Glutamatergic neuron (in vitro differentiated cells): Measurements from ENCODE around the gene AMBRA1. TPM values are rescaled to one million over a fixed set of nuclear protein-coding genes. Genes with fewer than 3 reads are reported as not detected.

ENCODE experiments used
- DNase-seq: peaks from one replicate; pipeline ENCODE4 v3.0.0; 2022
- H3K27ac Mint-ChIP-seq: one replicate; pipeline ENCODE4 v1.8.0; 2020; ENCODE audit warnings: mild to moderate bottlenecking, mixed read lengths, inconsistent platforms; ENCODE audit not compliant: unreplicated experiment
- H3K27me3 Mint-ChIP-seq: one replicate; pipeline ENCODE4 v1.8.0; 2020; ENCODE audit warnings: mild to moderate bottlenecking, moderate library complexity, mixed read lengths, inconsistent platforms; ENCODE audit not compliant: unreplicated experiment
- H3K36me3 Mint-ChIP-seq: one replicate; pipeline ENCODE4 v1.8.0; 2020; ENCODE audit warnings: mild to moderate bottlenecking, mixed read lengths, inconsistent platforms; ENCODE audit not compliant: unreplicated experiment
- H3K4me1 Mint-ChIP-seq: one replicate; pipeline ENCODE4 v1.8.0; 2020; ENCODE audit warnings: mild to moderate bottlenecking, low read depth, mixed read lengths, inconsistent platforms; ENCODE audit not compliant: unreplicated experiment
- H3K4me3 Mint-ChIP-seq: one replicate; pipeline ENCODE4 v1.8.0; 2020; ENCODE audit warnings: mild to moderate bottlenecking, mixed read lengths, inconsistent platforms; ENCODE audit not compliant: unreplicated experiment
- H3K9me3 Mint-ChIP-seq: one replicate; pipeline ENCODE4 v1.8.0; 2020; ENCODE audit warnings: mild to moderate bottlenecking, moderate library complexity, mixed read lengths, inconsistent platforms; ENCODE audit not compliant: unreplicated experiment
- microRNA-seq: library from miRNA; unstranded; fragments of <30 nt; microRNA quantifications from one replicate; pipeline ENCODE4, GENCODE V29; 2020; ENCODE audit not compliant: unreplicated experiment
- total RNA-seq: library from RNA; stranded (reverse); fragmentation: NEBNext Ultra II Directional; extraction: Animal tissue kit (Norgen Biotek cat#: 25700); gene quantifications from one replicate; pipeline ENCODE4 v1.2.1, GENCODE V29; 2021; ENCODE audit not compliant: unreplicated experiment
- TF ChIP-seq, protein P1 (sequence below): fragments of 200-600 bp; sonication (generic); IDR thresholded peaks from one replicate; pipeline ENCODE4 v1.5.0; 2021; ENCODE audit not compliant: partially characterized antibody, unreplicated experiment

The AMBRA1 gene
- total RNA-seq, 1 donor from 2014 or later: 49.0 TPM

GRCh38 chr11:46346886-46347636 is 246.8 kb downstream of the AMBRA1 start, which contains the start of gene DGKZ:
TSS of gene DGKZ (plus strand) at chr11:46347463. CDS start at chr11:46347660, 197 bp downstream.
- Mint-ChIP-seq H3K27me3 (peaks cover 15% of the 10 kb centered on the region), H3K4me3 (peak within 1 kb of the TSS; percentile 88), H3K27ac (peak within 1 kb of the TSS; percentile 43), H3K36me3 (peaks cover 6% of the 10 kb centered on the region), H3K4me1 (peaks cover 35% of the 10 kb centered on the region), H3K9me3 (peaks cover 4% of the 10 kb centered on the region)
- TF ChIP-seq, protein P1, sequence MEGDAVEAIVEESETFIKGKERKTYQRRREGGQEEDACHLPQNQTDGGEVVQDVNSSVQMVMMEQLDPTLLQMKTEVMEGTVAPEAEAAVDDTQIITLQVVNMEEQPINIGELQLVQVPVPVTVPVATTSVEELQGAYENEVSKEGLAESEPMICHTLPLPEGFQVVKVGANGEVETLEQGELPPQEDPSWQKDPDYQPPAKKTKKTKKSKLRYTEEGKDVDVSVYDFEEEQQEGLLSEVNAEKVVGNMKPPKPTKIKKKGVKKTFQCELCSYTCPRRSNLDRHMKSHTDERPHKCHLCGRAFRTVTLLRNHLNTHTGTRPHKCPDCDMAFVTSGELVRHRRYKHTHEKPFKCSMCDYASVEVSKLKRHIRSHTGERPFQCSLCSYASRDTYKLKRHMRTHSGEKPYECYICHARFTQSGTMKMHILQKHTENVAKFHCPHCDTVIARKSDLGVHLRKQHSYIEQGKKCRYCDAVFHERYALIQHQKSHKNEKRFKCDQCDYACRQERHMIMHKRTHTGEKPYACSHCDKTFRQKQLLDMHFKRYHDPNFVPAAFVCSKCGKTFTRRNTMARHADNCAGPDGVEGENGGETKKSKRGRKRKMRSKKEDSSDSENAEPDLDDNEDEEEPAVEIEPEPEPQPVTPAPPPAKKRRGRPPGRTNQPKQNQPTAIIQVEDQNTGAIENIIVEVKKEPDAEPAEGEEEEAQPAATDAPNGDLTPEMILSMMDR: peak; percentile 76
- peak; percentile 89 for DNase-seq

Small RNA genes within 50 kb of the gene (microRNA-seq; reads per million reads assigned to microRNA genes)
- gene MIR3160-1 (not detected), gene MIR3160-2 (not detected), gene MIR4688 (1.1 reads per million)

Other genes starting within 250 kb of the AMBRA1 start
- 60.9 TPM for gene DGKZ, start 246.6 kb downstream of the AMBRA1 start, total RNA-seq
- gene MDK, start 212.4 kb downstream of the AMBRA1 start, total RNA-seq: 846 TPM
- gene CHRM4, start 202.2 kb downstream of the AMBRA1 start, total RNA-seq: 8.5 TPM
- gene HARBI1, start 23.2 kb upstream of the AMBRA1 start, total RNA-seq: 11.1 TPM
- gene ATG13, start 23.5 kb upstream of the AMBRA1 start, total RNA-seq: 87.7 TPM
- gene ARHGAP1, start 106.6 kb upstream of the AMBRA1 start, total RNA-seq: 38.4 TPM
- gene ZNF408, start 107.0 kb upstream of the AMBRA1 start, total RNA-seq: 10.6 TPM
- gene F2, start 125.2 kb upstream of the AMBRA1 start, total RNA-seq: 0.29 TPM